ENCODE results near the gene RGS16. TPM values are rescaled to one million over a fixed set of nuclear protein-coding genes. Genes with fewer than 3 reads are reported as not detected.

The RGS16 gene
- total and polyA plus RNA-seq, 9 of the 15 experiments (the other 6 are each of a cell fraction or from before 2014, with no cell fraction given), result 0.07 to 0.55 (median 0.36) TPM

DNA sequence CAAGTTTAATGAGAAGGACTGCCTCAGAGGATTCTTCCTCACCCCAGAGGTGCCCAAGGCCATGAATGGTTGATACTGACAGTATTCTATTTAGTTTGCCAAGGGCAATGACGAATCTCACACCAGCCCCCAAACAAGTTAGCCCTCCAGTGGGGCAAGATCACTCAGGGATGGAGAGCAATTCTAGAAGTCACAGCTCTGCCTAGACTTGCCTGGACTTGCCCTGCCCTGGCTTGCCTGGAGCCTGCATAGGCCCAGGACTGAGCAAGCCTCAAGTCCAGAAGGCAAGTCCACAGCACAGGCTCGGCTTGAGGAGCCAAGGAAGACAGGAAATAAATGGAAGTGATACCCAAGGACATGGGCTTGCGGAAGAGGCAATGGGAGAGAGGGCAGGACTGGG, 39.5 kb upstream of the RGS16 start:
- WGBS (ENCODE audit: insufficient coverage, low coverage, missing lambda C conversion rate), result 0% methylated on average over 3 of the region's 3 CpGs
- no peak for TF ChIP-seq NUFIP1 (IDR thresholded peaks at IDR 0.05; ENCODE audit: partially characterized antibody)
- no peak for TF ChIP-seq ZBTB1 (CRISPR knock-in tag; IDR thresholded peaks at IDR 0.05; ENCODE audit: borderline replicate concordance, low read depth)
- TF ChIP-seq, protein P1, sequence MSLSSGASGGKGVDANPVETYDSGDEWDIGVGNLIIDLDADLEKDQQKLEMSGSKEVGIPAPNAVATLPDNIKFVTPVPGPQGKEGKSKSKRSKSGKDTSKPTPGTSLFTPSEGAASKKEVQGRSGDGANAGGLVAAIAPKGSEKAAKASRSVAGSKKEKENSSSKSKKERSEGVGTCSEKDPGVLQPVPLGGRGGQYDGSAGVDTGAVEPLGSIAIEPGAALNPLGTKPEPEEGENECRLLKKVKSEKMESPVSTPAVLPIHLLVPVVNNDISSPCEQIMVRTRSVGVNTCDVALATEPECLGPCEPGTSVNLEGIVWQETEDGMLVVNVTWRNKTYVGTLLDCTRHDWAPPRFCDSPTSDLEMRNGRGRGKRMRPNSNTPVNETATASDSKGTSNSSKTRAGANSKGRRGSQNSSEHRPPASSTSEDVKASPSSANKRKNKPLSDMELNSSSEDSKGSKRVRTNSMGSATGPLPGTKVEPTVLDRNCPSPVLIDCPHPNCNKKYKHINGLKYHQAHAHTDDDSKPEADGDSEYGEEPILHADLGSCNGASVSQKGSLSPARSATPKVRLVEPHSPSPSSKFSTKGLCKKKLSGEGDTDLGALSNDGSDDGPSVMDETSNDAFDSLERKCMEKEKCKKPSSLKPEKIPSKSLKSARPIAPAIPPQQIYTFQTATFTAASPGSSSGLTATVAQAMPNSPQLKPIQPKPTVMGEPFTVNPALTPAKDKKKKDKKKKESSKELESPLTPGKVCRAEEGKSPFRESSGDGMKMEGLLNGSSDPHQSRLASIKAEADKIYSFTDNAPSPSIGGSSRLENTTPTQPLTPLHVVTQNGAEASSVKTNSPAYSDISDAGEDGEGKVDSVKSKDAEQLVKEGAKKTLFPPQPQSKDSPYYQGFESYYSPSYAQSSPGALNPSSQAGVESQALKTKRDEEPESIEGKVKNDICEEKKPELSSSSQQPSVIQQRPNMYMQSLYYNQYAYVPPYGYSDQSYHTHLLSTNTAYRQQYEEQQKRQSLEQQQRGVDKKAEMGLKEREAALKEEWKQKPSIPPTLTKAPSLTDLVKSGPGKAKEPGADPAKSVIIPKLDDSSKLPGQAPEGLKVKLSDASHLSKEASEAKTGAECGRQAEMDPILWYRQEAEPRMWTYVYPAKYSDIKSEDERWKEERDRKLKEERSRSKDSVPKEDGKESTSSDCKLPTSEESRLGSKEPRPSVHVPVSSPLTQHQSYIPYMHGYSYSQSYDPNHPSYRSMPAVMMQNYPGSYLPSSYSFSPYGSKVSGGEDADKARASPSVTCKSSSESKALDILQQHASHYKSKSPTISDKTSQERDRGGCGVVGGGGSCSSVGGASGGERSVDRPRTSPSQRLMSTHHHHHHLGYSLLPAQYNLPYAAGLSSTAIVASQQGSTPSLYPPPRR (CRISPR knock-in tag; IDR thresholded peaks at IDR 0.05; ENCODE audit: borderline replicate concordance), result no peak
- no peak for TF ChIP-seq ZEB2 (IDR thresholded peaks at IDR 0.05)
- H3K9ac ChIP-seq (ENCODE audit: insufficient read depth in 1 of 2, low read depth in 2 of 2, low read length in 2 of 2), result no peak overlapping the region
- H3K4me3 ChIP-seq, result no peak overlapping the region
- H3K9me3 ChIP-seq (replicated peaks; ENCODE audit: control insufficient read depth, insufficient read depth, low read depth, low read length), result no peaks in the 10 kb centered on the region
- BruUV-seq (replicated peaks), result no TSS peak
- no peaks in the 10 kb centered on the region for H3K36me3 ChIP-seq (ENCODE audit: control insufficient read depth, insufficient read depth, low read length)
- no peaks in the 10 kb centered on the region for H3K9me1 ChIP-seq (ENCODE audit: control insufficient read depth, insufficient read depth, low read length)
- FAIRE-seq, result no peak
- H3K4me1 ChIP-seq (replicated peaks in 1 of 2; ENCODE audit: control insufficient read depth in 2 of 2, insufficient read depth in 2 of 2, low read length in 2 of 2), result no peaks in the 10 kb centered on the region
- CTCF ChIA-PET (ENCODE audit: low intra/inter-chr PET ratio), result no interaction called here
- POLR2A ChIA-PET, result interaction anchor here (0.6 to 0.7 kb wide), 2 partner anchors 139 to 386 kb away, joined by 3 read pairs; no protein-coding TSS in a partner anchor
- no peak for DNase-seq (ENCODE audit: extremely low read depth in 1 of 4, low spot score in 3 of 4)
- peaks cover 16 to 58% of the 10 kb centered on the region in 2 experiments for H3K27me3 ChIP-seq (ENCODE audit: control insufficient read depth in 2 of 2, insufficient read depth in 2 of 2, low read length in 2 of 2)
- no peaks in the 10 kb centered on the region for H3K79me2 ChIP-seq (ENCODE audit: control insufficient read depth, insufficient read depth, low read length)
- ATAC-seq, result no peak
- no peak overlapping the region for H2AFZ ChIP-seq (ENCODE audit: low read depth, low read length)
- intact Hi-C loops (cut with micrococcal nuclease), result no loop called here
- peaks cover 3% of the 10 kb centered on the region; the same call in 1 of the 2 replicates for H4K20me1 ChIP-seq (replicated peaks; ENCODE audit: control insufficient read depth, insufficient read depth, low read length)
- no peak overlapping the region for H3K27ac ChIP-seq (ENCODE audit: extremely low read depth, low read depth, low read length)
- in situ Hi-C loops (cut with MboI), result no loop called here
- no peak overlapping the region for H3K4me2 ChIP-seq (ENCODE audit: insufficient read depth, low read length)

All from K562 (cell line).